NCI-H2196 (cell line): ENCODE data around the gene KRTAP10-3.

Experiments
- DNase-seq: peaks from one replicate; lab custom pipeline; 2025; ENCODE audit not compliant: unreplicated experiment; lab: John Stamatoyannopoulos, UW

Gene KRTAP10-3

DNA sequence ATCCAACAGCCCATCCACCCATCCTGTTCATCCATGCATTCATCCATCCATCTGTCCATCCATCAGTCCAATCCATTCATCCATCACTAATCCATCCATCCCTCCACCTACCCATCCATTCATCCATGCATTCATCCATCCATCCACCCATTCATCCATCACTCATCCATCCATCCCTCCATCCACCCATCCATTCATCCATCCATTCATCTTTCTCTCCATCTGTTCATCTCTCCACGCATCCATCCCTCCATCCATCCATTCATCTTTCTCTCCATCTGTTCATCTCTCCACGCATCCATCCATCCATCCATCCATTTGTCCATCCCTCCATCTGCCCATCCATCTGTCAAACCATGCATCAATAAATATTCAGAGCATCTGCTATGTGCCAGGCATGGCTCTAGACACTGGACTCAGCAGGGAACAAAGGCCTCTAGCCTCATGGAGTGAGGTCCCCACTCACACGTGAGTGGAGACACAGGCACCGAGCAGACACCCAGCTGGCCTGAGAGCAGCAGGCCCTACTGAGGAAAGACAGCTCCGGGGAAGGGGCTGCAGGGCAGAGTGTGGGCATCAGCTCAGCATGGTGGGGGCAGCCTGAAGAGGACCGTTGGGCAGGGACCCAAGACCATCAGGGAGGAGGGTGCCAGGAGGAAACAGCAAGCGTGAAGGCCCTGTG, 28.2 kb downstream of the KRTAP10-3 start:
- no peak for DNase-seq

GRCh38 chr21:44529503-44530125, 29.0 kb downstream of the KRTAP10-3 start:
- DNase-seq: no peak

- DNase-seq: no peak
These were observed 29.6 kb downstream of the KRTAP10-3 start for GRCh38 chr21:44529011-44529421.

DNA sequence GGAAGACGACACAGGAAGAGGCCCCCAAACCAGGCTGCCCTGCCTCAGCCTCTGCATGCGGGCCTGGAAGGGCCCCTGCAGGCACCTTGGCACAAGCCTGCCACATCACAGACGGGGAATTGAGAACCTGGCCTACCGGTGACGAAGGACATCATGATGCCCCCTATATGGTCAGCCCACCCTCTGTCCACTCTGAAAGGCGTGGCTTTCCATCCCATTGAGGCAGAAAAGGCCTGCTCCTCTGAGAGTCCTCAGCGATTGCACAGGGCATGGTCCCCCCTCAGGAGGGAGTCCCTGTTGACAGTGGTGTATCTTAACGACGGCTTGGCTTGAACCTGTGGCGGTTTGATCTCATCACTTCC, 30.0 kb downstream of the KRTAP10-3 start:
- DNase-seq: no peak

- no peak for DNase-seq
These were observed 30.5 kb downstream of the KRTAP10-3 start for GRCh38 chr21:44527983-44528633.

DNA sequence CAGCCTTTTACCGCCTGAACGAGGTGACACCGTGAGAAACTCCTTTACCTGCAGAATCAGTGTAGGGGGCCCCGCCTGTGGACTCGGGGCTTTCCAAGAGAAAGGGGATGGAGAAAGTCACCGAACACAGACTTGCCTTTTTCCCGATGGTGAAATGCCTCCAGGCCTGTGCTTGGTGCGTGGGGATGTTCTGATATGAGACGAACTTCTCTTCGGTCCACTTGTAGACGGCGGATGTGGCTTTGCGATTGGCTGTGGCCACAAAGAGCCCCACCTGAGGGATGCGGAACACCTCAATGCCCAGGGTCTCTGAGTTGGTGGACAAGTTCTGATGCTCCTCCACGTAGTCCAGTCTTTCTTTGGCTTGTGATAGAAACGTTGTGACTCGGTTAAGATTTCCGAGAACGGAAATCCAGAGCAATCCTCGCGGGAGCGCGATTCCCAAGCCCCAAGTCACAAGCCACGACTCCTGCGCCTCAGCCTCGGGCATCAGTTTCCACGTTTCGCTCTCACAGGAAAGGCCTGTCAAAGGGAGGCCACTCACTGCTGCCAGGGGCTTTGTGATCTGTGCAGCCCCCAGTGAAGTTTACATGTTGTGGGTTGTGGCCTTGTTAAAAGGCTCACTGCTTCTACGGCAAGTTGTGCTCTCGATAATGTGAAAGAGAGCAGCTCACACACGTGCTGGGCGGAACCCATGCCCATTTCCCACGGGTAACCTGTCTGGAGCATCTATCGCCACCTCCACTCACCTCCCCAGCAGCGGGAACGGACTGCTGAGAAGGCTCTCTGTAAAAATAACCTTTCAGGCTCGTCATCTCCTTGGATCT, 31.2 kb downstream of the KRTAP10-3 start:
- DNase-seq: no peak

- no peak for DNase-seq
These were observed 32.2 kb downstream of the KRTAP10-3 start for GRCh38 chr21:44526096-44526997.

DNA sequence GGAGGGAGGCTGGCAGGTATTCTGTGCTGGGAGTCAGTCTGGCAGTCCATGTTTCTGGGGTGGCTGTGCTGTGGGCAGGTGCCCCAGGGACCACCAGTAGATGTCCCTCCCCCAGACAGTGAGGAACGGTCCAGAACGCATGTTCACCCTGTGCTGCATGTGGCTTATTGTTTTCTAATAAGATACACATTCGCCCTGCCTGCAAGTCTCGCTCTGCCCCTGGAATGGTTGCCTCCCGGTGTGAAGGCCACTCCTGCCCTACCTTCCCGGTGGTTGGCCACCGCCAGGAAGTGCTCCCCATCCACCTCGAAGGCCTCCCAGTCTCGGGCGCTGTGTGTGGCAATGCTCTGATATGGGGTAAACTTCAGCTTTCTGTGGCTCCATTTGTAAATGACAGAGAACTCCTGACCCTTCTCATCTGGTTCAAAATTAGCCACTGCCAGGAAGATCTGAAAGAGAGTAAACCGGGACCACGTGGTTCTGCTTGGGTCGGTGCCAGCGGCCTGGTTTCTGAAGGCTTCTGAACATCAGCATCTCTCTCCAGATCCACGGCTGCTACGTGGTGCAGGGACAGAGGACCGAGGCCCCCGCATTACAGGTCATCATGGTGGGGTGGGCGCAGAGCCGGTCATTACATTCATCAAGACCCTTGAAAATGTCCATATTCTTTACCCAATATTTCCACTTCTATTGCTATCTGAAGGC, 33.1 kb downstream of the KRTAP10-3 start:
- no peak for DNase-seq

GRCh38 chr21:44524414-44525371, 33.9 kb downstream of the KRTAP10-3 start:
- no peak for DNase-seq

DNA sequence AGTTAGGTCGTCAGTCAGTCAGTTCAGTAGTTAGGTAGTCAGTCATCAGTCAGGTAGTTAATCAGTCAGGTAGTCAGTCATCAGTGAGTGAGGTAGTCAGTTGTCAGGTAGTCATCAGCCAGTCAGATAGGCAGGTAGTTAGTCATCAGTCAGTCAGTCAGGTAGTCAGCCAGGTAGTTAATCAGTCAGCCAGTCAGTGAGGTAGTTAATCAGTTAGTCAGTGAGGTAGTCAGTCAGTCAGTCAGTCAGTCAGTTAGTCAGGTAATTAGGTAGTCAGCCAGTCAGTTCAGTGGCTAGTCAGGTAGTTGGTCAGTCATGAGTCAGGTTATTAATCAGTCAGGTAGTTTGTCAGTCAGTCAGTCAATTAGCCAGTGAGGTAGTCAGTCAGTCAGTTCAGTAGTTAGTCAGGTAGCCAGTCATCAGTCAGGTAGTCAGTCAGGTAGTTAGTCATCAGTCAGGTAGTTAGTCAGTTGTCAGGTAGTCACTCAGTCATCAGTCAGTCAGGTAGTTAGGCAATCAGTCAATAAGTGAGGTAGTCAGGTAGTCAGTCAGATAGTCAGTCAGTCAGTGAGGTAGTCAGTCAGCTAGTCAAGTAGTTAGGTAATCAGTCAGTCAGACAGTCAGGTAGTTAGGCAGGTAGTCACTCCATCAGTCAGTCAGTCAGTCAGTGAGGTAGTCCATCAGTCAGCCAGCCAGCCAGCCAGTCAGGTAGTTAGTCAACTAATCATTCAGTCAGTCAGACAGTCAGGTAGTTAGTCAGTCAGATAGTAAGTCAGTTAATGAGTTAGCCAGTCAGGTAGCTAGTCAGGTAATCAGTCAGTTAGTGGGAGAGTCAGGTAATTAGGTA, 34.8 kb downstream of the KRTAP10-3 start:
- DNase-seq: no peak

DNA sequence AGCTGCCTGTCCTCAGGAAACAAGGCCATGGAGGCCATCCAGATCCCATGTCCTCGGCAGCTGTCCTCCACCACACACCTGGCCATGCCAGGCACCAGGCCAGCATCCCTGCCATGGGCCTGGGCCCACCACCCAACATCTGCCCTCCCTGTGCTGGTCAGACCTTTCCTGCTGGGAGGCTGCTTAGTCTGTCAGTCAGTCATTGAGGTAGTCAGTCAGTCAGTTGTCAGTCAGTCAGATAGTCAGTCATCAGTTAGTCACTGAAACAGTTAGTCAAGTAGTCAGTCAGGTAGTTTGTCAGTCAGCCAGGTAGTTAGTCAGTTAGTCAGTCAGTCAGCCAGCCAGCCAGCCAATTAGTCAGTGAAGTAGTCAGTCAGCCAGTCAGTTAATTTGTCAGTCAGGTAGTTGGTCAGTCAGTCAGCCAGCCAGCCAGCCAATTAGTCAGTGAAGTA, 35.8 kb downstream of the KRTAP10-3 start:
- no peak for DNase-seq

GRCh38 chr21:44521928-44522752, 36.5 kb downstream of the KRTAP10-3 start:
- no peak for DNase-seq

GRCh38 chr21:44521301-44521927, 37.2 kb downstream of the KRTAP10-3 start:
- DNase-seq: no peak

DNA sequence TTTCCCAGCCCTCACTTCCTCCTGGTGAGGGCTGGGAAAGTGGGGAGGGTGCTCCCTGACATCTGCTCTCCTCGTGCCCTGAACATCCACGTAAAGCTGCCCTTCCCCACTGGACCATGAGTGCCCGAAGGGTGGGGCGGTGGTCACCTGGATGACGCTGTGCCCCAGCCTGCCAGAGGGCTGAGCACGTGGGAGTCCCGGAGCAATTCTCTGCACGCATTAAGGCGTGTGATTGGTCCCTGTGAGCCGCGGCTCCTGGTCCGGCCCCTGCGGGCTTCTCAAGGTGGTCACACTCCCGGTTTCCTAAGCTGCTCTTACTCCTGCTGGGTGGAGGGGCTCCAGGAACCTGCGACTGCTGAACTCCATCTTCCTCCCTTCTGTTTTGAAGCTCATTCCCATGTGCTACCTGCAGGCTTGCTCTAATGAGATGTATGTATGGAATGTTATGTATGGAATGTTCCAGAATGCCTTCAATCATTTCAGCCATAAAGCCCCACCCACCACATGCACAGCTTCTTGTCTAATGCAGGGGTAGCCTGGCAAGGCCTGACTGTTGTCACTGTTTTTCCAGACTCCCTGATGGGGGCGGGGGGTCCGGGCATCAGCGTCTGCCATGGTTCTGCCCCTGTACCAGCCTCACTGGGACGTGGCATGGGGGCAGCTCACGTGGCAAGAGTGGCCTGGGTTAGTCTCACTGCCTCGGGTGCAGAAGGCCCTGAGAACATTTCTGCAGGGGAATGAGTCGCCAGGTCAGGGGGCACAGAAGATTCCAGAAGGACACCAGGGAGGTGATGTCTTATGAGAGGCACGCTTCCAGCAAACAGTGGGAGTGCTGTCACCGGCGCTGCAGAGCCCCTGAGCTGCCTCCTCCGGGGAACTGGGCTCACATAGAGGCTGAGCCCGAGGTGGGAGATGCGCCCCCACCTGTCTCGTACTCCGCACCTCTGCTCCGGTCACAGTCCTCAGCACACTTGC, 38.0 kb downstream of the KRTAP10-3 start:
- DNase-seq: no peak
